Neural progenitor cell (in vitro differentiated cells): ENCODE data around the gene DHRS3.

ENCODE experiments used
- EZH2phosphoT487 ChIP-seq: fragments of 200-600 bp; sonication (generic); IDR thresholded peaks from 2 replicates; pipeline ENCODE4 v1.6.1; 2017; ENCODE audit warnings: antibody characterized with exemption
- TF ChIP-seq, protein P1 (sequence below): fragments of 200-600 bp; sonication (generic); IDR thresholded peaks from 2 replicates; pipeline ENCODE4 v1.5.1; 2017; ENCODE audit warnings: antibody characterized with exemption, mild to moderate bottlenecking

DNA sequence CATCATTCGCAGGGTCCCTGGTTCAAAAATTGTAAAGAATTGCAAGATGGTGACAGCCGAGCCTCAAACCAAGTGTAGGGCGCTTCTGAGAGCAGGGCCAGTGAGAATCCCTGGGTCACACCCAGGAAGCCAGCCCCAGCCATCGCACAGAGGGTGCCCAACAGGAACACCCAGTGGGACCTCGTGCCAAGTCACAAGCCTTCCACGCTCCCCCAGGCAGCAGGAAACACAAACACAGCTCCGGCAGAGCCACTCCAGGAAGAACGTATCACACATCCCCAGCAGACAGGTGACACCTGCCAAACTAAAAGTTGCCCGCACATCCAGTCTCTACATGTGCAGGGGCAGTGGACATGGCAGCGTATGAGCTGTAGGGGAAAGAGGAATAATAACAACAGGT is 20.2 kb downstream of the DHRS3 start:
- TF ChIP-seq, protein P1, sequence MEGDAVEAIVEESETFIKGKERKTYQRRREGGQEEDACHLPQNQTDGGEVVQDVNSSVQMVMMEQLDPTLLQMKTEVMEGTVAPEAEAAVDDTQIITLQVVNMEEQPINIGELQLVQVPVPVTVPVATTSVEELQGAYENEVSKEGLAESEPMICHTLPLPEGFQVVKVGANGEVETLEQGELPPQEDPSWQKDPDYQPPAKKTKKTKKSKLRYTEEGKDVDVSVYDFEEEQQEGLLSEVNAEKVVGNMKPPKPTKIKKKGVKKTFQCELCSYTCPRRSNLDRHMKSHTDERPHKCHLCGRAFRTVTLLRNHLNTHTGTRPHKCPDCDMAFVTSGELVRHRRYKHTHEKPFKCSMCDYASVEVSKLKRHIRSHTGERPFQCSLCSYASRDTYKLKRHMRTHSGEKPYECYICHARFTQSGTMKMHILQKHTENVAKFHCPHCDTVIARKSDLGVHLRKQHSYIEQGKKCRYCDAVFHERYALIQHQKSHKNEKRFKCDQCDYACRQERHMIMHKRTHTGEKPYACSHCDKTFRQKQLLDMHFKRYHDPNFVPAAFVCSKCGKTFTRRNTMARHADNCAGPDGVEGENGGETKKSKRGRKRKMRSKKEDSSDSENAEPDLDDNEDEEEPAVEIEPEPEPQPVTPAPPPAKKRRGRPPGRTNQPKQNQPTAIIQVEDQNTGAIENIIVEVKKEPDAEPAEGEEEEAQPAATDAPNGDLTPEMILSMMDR, result no peak
- TF ChIP-seq EZH2phosphoT487, result no peak
